Measurements from ENCODE around the gene MGME1.

The MGME1 gene

DNA sequence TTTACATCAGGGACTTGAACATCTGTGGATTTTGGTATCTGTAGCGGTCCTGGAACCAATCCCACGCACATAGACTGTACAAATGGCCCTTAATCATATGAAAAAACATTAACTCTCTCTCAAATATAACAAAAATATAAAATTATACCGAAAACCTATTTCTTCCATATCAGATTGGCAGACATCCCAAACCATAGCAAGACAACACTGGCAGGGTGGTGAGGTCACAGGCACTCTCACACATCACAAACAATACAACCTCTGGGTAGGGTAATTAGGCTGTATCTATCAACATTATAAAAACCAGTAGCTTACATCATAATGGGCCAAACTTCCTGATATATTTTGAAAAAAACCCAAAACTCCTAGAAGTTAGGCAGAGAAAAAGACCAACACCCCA is 48.0 kb downstream of the MGME1 start:
- Histone ChIP-seq H3K9me3 (replicated peaks in 1 of 2; ENCODE audit: control insufficient read depth in 2 of 2, insufficient read depth in 1 of 2, low read depth in 1 of 2, low read length in 2 of 2) (peaks cover 0 to 2% of the 10 kb centered on the region in 2 donors), H2AFZ (ENCODE audit: low read length) (no peak overlapping the region), H3K9ac (ENCODE audit: low read depth, low read length, poor library complexity) (no peak overlapping the region), H3K4me1 (ENCODE audit: control insufficient read depth in 2 of 2, insufficient read depth in 1 of 2, low read depth in 1 of 2, low read length in 2 of 2) (no peaks in the 10 kb centered on the region), H3K36me3 (replicated peaks in 1 of 2; ENCODE audit: control insufficient read depth in 2 of 2, insufficient read depth in 2 of 2, low read length in 2 of 2) (no peaks in the 10 kb centered on the region), H4K8ac (ENCODE audit: low read depth, low read length) (no peak overlapping the region), H2AK5ac (ENCODE audit: low read depth, low read length) (no peak overlapping the region), H2BK120ac (ENCODE audit: low read depth, low read length) (no peak overlapping the region), H3K79me1 (ENCODE audit: low read depth, low read length) (no peaks in the 10 kb centered on the region), H2BK12ac (ENCODE audit: low read length) (no peak overlapping the region), H3K4ac (ENCODE audit: low read length) (no peak overlapping the region), H4K91ac (ENCODE audit: low read depth, low read length, poor library complexity) (no peak overlapping the region), H3K18ac (ENCODE audit: low read length) (no peak overlapping the region), H2BK15ac (ENCODE audit: low read length) (no peak overlapping the region), H3K4me2 (ENCODE audit: insufficient read depth, low read length, poor library complexity, severe bottlenecking) (no peak overlapping the region), H3K27ac (replicated peaks; ENCODE audit: low read length) (no peak overlapping the region), H3K14ac (ENCODE audit: low read length) (no peak overlapping the region), H3K23ac (ENCODE audit: low read depth, low read length, poor library complexity) (no peak overlapping the region), H3K4me3 (ENCODE audit: low read length in 2 of 2) (no peak overlapping the region), H3K27me3 (ENCODE audit: control insufficient read depth in 3 of 3, insufficient read depth in 3 of 3, low read depth in 1 of 3, low read length in 3 of 3) (no peaks in the 10 kb centered on the region), H2BK5ac (ENCODE audit: low read length) (no peak overlapping the region)
- DNase-seq (ENCODE audit: low spot score) = no peak
- 100% methylated on average over 1 of the region's 3 CpGs; no CpG with 5 or more reads in 1 of the 2 donors for WGBS, 2 donors (ENCODE audit: extremely low coverage in 2 of 2, insufficient read length in 2 of 2, insufficient replicate concordance in 1 of 2)

DNA sequence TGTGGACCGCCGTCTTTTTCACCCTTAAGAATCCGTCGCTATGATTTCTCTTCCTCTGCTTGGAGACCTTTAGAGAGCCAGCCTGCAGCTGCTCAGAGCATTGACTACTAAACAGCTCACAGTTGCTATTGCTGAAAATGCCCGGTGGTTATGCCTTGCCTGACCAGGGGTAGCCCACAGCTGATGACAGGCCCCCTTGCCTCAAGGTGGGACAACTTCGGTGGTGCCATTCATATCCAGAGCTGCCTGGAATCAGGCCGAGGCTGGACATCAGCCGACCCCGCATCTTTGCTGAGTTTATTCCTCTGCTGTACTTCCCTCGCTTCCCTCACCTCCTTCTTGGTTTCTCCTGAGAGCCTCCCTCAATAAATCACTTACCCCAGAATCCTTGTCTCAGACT is 49.3 kb downstream of the MGME1 start:
- no peak overlapping the region for H2AK5ac ChIP-seq (ENCODE audit: low read depth, low read length)
- no peak overlapping the region for H3K18ac ChIP-seq (ENCODE audit: low read length)
- H3K4me3 ChIP-seq (ENCODE audit: low read length in 2 of 2) = no peak overlapping the region
- no peak overlapping the region for H4K91ac ChIP-seq (ENCODE audit: low read depth, low read length, poor library complexity)
- no peak overlapping the region for H3K4ac ChIP-seq (ENCODE audit: low read length)
- H2AFZ ChIP-seq (ENCODE audit: low read length) = no peak overlapping the region
- no peak overlapping the region for H3K4me2 ChIP-seq (ENCODE audit: insufficient read depth, low read length, poor library complexity, severe bottlenecking)
- no peaks in the 10 kb centered on the region for H3K27me3 ChIP-seq (ENCODE audit: control insufficient read depth in 3 of 3, insufficient read depth in 3 of 3, low read depth in 1 of 3, low read length in 3 of 3)
- H3K4me1 ChIP-seq (ENCODE audit: control insufficient read depth in 2 of 2, insufficient read depth in 1 of 2, low read depth in 1 of 2, low read length in 2 of 2) = no peaks in the 10 kb centered on the region
- WGBS, 2 donors (ENCODE audit: extremely low coverage in 2 of 2, insufficient read length in 2 of 2, insufficient replicate concordance in 1 of 2) = no CpG with 5 or more reads among the region's 10 CpGs
- H3K23ac ChIP-seq (ENCODE audit: low read depth, low read length, poor library complexity) = no peak overlapping the region
- no peak for DNase-seq (ENCODE audit: low spot score)
- H3K14ac ChIP-seq (ENCODE audit: low read length) = no peak overlapping the region
- peaks cover 0 to 3% of the 10 kb centered on the region in 2 donors for H3K9me3 ChIP-seq (replicated peaks in 1 of 2; ENCODE audit: control insufficient read depth in 2 of 2, insufficient read depth in 1 of 2, low read depth in 1 of 2, low read length in 2 of 2)
- no peak overlapping the region for H3K27ac ChIP-seq (replicated peaks; ENCODE audit: low read length)
- H3K9ac ChIP-seq (ENCODE audit: low read depth, low read length, poor library complexity) = no peak overlapping the region
- no peak overlapping the region for H2BK15ac ChIP-seq (ENCODE audit: low read length)
- no peak overlapping the region for H2BK12ac ChIP-seq (ENCODE audit: low read length)
- no peak overlapping the region for H4K8ac ChIP-seq (ENCODE audit: low read depth, low read length)
- H2BK5ac ChIP-seq (ENCODE audit: low read length) = no peak overlapping the region
- H2BK120ac ChIP-seq (ENCODE audit: low read depth, low read length) = no peak overlapping the region
- H3K79me1 ChIP-seq (ENCODE audit: low read depth, low read length) = no peaks in the 10 kb centered on the region
- no peaks in the 10 kb centered on the region for H3K36me3 ChIP-seq (replicated peaks in 1 of 2; ENCODE audit: control insufficient read depth in 2 of 2, insufficient read depth in 2 of 2, low read length in 2 of 2)

DNA sequence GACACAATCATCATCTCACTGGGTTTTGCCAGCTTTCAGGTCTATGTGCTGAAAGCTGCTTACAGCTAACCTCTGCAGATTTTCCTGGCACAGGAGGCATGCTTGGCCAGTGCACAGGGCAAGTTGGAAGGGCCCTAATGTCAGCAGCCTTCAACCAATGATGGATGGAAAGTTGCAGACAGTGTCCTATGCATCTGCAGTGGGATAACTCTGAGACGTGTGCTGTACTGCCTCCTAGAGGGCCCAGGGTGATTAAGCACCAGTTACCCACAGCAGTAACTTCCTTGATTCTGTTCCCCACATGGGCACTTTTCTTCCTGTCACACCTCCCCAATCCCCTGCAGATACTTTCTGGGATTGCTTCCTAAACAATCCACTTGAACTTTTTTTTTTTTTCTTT is 50.2 kb downstream of the MGME1 start:
- Histone ChIP-seq H2BK5ac (ENCODE audit: low read length) (no peak overlapping the region), H3K27me3 (ENCODE audit: control insufficient read depth in 3 of 3, insufficient read depth in 3 of 3, low read depth in 1 of 3, low read length in 3 of 3) (peaks cover 0 to 4% (median 0%) of the 10 kb centered on the region in 3 experiments), H3K18ac (ENCODE audit: low read length) (no peak overlapping the region), H2BK15ac (ENCODE audit: low read length) (no peak overlapping the region), H4K8ac (ENCODE audit: low read depth, low read length) (no peak overlapping the region), H3K36me3 (replicated peaks in 1 of 2; ENCODE audit: control insufficient read depth in 2 of 2, insufficient read depth in 2 of 2, low read length in 2 of 2) (no peaks in the 10 kb centered on the region), H3K79me1 (ENCODE audit: low read depth, low read length) (no peaks in the 10 kb centered on the region), H2BK12ac (ENCODE audit: low read length) (no peak overlapping the region), H3K9me3 (replicated peaks in 1 of 2; ENCODE audit: control insufficient read depth in 2 of 2, insufficient read depth in 1 of 2, low read depth in 1 of 2, low read length in 2 of 2) (peaks cover 0 to 3% of the 10 kb centered on the region in 2 donors), H3K4ac (ENCODE audit: low read length) (no peak overlapping the region), H3K23ac (ENCODE audit: low read depth, low read length, poor library complexity) (no peak overlapping the region), H3K4me2 (ENCODE audit: insufficient read depth, low read length, poor library complexity, severe bottlenecking) (no peak overlapping the region), H2AFZ (ENCODE audit: low read length) (no peak overlapping the region), H3K4me1 (ENCODE audit: control insufficient read depth in 2 of 2, insufficient read depth in 1 of 2, low read depth in 1 of 2, low read length in 2 of 2) (no peaks in the 10 kb centered on the region), H3K14ac (ENCODE audit: low read length) (no peak overlapping the region), H3K27ac (replicated peaks; ENCODE audit: low read length) (no peak overlapping the region), H2BK120ac (ENCODE audit: low read depth, low read length) (no peak overlapping the region), H3K4me3 (ENCODE audit: low read length in 2 of 2) (no peak overlapping the region), H2AK5ac (ENCODE audit: low read depth, low read length) (no peak overlapping the region), H3K9ac (ENCODE audit: low read depth, low read length, poor library complexity) (no peak overlapping the region), H4K91ac (ENCODE audit: low read depth, low read length, poor library complexity) (no peak overlapping the region)
- DNase-seq (ENCODE audit: low spot score) = no peak
- WGBS, 2 donors (ENCODE audit: extremely low coverage in 2 of 2, insufficient read length in 2 of 2, insufficient replicate concordance in 1 of 2) = no CpG with 5 or more reads among the region's 1 CpG

DNA sequence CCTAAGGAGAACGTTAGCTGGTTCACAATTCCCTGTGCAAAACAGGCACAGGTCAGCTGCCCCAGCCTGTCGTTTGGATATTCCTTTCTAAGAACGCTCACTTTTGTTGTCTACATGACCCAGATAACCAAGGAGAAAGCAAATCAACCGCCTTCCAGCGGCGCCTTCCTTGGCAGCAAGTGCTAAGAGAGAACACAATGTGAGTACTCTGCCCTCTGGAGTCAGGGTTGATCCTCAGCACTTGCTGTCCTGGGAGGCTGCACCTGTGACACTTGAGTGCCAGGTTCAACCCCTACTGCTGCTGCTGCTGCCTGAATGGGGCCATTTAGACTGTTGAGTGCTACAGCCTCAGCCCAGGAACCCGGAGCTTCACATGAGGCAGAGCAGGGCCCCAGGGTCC is 52.1 kb downstream of the MGME1 start:
- Histone ChIP-seq H3K4ac (ENCODE audit: low read length) (no peak overlapping the region), H3K27me3 (ENCODE audit: control insufficient read depth in 3 of 3, insufficient read depth in 3 of 3, low read depth in 1 of 3, low read length in 3 of 3) (peaks cover 0 to 7% (median 0%) of the 10 kb centered on the region in 3 experiments), H3K14ac (ENCODE audit: low read length) (no peak overlapping the region), H2AK5ac (ENCODE audit: low read depth, low read length) (no peak overlapping the region), H2BK12ac (ENCODE audit: low read length) (no peak overlapping the region), H3K4me3 (ENCODE audit: low read length in 2 of 2) (no peak overlapping the region), H4K91ac (ENCODE audit: low read depth, low read length, poor library complexity) (no peak overlapping the region), H3K4me2 (ENCODE audit: insufficient read depth, low read length, poor library complexity, severe bottlenecking) (no peak overlapping the region), H3K9me3 (replicated peaks in 1 of 2; ENCODE audit: control insufficient read depth in 2 of 2, insufficient read depth in 1 of 2, low read depth in 1 of 2, low read length in 2 of 2) (peaks cover 0 to 3% of the 10 kb centered on the region in 2 donors), H3K9ac (ENCODE audit: low read depth, low read length, poor library complexity) (no peak overlapping the region), H2AFZ (ENCODE audit: low read length) (no peak overlapping the region), H4K8ac (ENCODE audit: low read depth, low read length) (no peak overlapping the region), H3K27ac (replicated peaks; ENCODE audit: low read length) (no peak overlapping the region), H2BK5ac (ENCODE audit: low read length) (no peak overlapping the region), H3K23ac (ENCODE audit: low read depth, low read length, poor library complexity) (no peak overlapping the region), H3K4me1 (ENCODE audit: control insufficient read depth in 2 of 2, insufficient read depth in 1 of 2, low read depth in 1 of 2, low read length in 2 of 2) (no peaks in the 10 kb centered on the region), H3K36me3 (replicated peaks in 1 of 2; ENCODE audit: control insufficient read depth in 2 of 2, insufficient read depth in 2 of 2, low read length in 2 of 2) (no peaks in the 10 kb centered on the region), H3K79me1 (ENCODE audit: low read depth, low read length) (no peaks in the 10 kb centered on the region), H3K18ac (ENCODE audit: low read length) (peak overlapping the region; percentile 57), H2BK15ac (ENCODE audit: low read length) (no peak overlapping the region), H2BK120ac (ENCODE audit: low read depth, low read length) (no peak overlapping the region)
- no peak for DNase-seq (ENCODE audit: low spot score)
- WGBS, 2 donors (ENCODE audit: extremely low coverage in 2 of 2, insufficient read length in 2 of 2, insufficient replicate concordance in 1 of 2) = no CpG with 5 or more reads among the region's 7 CpGs
